Measurements from ENCODE around the gene SLC7A8.

SLC7A8 gene

GRCh38 chr14:23093104-23093503, 90.4 kb downstream of the SLC7A8 start:
- DNase-seq, result no peak

- no peak for DNase-seq
Measured at GRCh38 chr14:23091294-23092225, 91.9 kb downstream of the SLC7A8 start.

- no peak for DNase-seq
Measured at GRCh38 chr14:23090254-23090636, 93.2 kb downstream of the SLC7A8 start.

GRCh38 chr14:23089498-23090253, 93.8 kb downstream of the SLC7A8 start:
- no peak for DNase-seq

GRCh38 chr14:23086565-23086964, 96.9 kb downstream of the SLC7A8 start:
- DNase-seq, result no peak

- DNase-seq, result no peak
Measured at GRCh38 chr14:23085458-23085857, 98.0 kb downstream of the SLC7A8 start.

- DNase-seq, result no peak
Measured at GRCh38 chr14:23080474-23080873, 103.0 kb downstream of the SLC7A8 start.

- no peak for DNase-seq
Measured at GRCh38 chr14:23079716-23080115, 103.7 kb downstream of the SLC7A8 start.

GRCh38 chr14:23078692-23079116, 104.8 kb downstream of the SLC7A8 start:
- DNase-seq, result no peak

GRCh38 chr14:23077962-23078361, 105.5 kb downstream of the SLC7A8 start:
- DNase-seq, result no peak

- DNase-seq, result no peak
Measured at GRCh38 chr14:23076785-23077408, 106.6 kb downstream of the SLC7A8 start.
